ENCODE data around the gene ARV1.

GRCh38 chr1:230992100-230992774 is 13.3 kb downstream of the ARV1 start:
- TF ChIP-seq CTCF (CRISPR knock-in tag; IDR thresholded peaks at IDR 0.05): no peak
- no peak for TF ChIP-seq HNF1B (CRISPR knock-in tag; IDR thresholded peaks at IDR 0.05)
- TF ChIP-seq PHF5A (CRISPR knock-in tag; IDR thresholded peaks at IDR 0.05; ENCODE audit: low read depth, unreplicated experiment): no peak
- TF ChIP-seq HNRNPL (IDR thresholded peaks at IDR 0.05; ENCODE audit: low read depth, low read length): no peak
- TF ChIP-seq PHF8 (CRISPR knock-in tag; IDR thresholded peaks at IDR 0.05): no peak

Measured in HepG2 (cell line).